CD4-positive, alpha-beta T cell treated with Interleukin-15 for 4 hours (primary cell): ENCODE data around the gene FAM171A1.
"Not testable (repeated sequence)": the region's sequence is repeated elsewhere in the genome, so short reads cannot be mapped to it uniquely, and the experiment has no call there.

Experiments
- DNase-seq: peaks from one replicate; pipeline ENCODE4 v3.0.0-alpha.2; 2020; ENCODE audit warnings: low spot score

Gene FAM171A1

DNA sequence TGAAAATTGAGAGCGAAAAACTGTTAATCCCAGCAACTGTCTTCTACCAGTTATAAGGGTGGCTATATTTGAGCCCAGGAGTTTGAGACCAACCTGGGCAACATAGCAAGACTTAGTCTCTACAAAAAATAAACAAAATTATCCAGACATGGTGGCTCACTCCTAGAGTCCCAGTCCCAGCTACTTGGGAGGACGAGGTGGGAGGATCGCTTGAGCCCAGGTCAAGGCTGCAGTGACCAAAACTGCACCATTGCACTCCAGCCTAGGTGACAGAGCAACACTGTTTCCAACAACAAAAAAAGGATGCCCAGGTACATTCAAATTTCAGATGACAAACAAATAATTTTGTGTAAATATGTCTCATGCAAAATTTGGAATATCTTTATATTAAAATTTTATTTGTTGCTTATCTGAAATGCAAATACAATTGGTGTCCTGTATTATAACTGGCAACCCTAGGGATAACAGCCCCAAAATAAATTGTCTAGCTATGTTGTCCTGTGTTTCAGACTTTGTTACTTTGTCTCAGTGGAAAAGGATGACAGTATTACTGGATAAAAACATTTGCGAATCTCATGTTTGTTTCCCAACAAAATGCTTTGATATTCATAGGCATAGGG is 26.7 kb downstream of the FAM171A1 start:
- no peak for DNase-seq

DNA sequence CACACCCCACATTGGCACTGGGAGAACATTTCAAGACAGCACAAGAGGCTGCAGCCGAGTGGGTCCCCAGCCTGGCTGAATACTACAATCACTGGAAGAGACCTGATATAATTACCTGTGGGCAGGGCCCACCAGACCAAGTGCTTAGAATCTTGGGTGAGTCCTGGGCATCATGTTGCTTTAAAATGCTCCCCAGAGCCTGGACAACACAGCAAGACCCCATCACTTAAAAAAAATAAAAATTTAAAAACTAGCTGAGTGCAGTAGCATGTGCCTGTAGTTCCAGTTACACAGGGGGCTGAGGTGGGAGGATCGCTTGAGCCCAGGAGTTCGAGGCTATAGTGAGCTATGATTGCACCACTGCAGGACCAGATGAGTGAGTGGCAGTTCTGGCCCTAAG is 28.1 kb downstream of the FAM171A1 start:
- no peak for DNase-seq

- no peak for DNase-seq
Measured at GRCh38 chr10:15341502-15342128, 29.5 kb downstream of the FAM171A1 start.

GRCh38 chr10:15339892-15340291 is 31.2 kb downstream of the FAM171A1 start:
- no peak for DNase-seq

GRCh38 chr10:15337441-15337923 is 33.6 kb downstream of the FAM171A1 start:
- not testable (repeated sequence) for DNase-seq

- no peak for DNase-seq
Measured at GRCh38 chr10:15336211-15336610, 34.9 kb downstream of the FAM171A1 start.

- no peak for DNase-seq
Measured at GRCh38 chr10:15335508-15335907, 35.6 kb downstream of the FAM171A1 start.

DNA sequence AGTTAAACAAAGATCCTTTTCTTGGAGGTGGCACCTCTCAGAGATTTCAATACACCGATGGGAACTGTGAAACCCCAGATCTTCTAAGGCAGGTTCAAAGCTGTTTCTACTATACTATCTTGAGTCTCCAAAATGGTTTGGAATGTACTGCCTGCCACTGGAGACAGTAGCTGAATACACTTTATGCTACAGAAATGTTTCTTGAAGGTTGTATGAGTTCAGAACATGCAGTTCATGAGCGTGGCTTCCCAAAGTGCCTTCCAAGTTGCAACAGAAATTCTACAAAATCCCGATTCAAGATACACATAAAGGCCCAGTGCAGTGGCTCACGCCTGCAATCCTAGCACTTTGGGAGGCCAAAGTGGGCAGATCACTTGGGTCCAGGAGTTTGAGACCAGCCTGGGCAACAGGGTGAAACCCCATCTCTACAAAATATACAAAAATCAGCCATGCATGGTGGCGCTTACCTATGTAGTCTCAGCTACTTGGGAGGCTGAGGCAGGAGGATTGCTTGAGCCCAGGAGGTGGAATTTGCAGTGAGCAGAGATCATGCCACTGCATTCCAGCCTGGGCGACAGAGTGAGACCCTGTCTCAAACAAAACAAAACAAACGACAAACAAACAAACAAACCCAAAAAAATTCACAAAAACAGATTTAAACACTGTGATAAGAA is 36.3 kb downstream of the FAM171A1 start:
- DNase-seq, result no peak

- no peak for DNase-seq
Measured at GRCh38 chr10:15333909-15334649, 37.0 kb downstream of the FAM171A1 start.

- not testable (repeated sequence) for DNase-seq
Measured at GRCh38 chr10:15333181-15333580, 37.9 kb downstream of the FAM171A1 start.

DNA sequence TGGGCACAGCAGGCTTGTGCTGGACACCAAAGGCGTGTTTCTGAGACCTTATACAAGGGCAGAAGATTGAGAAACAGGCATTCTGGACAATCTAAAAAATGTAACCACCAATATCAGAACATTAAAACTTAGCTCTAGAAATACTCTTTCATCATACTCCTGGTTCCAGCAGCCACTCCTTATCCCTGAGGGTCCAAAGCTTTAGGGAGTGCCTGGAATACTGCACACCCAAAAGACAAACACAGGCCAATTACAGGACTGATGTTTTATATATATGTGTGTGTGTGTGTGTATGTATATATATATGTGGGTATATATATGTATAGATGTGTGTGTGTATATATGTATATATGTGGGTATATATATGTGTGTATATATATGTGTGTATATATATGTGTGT is 39.6 kb downstream of the FAM171A1 start:
- DNase-seq, result no peak

DNA sequence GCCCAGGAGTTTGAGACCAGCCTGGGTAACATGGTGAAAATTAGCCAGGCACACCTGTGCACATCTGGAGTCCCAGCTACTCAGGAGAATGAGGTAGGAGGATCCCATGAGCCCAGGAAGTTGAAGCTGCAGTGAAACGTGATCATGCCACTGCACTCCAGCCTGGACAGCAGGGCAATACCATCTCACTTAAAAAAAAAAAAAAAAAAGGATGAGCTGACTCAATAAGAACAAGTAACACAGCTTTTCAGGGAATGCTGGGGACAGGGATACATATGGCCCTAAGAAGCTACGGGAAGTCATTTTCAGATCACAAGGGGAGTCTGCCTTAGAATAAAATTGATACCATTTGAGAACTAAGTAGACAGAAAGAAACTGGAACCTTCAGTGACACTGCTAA is 41.7 kb downstream of the FAM171A1 start:
- DNase-seq, result no peak

GRCh38 chr10:15325944-15326284 is 45.2 kb downstream of the FAM171A1 start:
- DNase-seq, result no peak

DNA sequence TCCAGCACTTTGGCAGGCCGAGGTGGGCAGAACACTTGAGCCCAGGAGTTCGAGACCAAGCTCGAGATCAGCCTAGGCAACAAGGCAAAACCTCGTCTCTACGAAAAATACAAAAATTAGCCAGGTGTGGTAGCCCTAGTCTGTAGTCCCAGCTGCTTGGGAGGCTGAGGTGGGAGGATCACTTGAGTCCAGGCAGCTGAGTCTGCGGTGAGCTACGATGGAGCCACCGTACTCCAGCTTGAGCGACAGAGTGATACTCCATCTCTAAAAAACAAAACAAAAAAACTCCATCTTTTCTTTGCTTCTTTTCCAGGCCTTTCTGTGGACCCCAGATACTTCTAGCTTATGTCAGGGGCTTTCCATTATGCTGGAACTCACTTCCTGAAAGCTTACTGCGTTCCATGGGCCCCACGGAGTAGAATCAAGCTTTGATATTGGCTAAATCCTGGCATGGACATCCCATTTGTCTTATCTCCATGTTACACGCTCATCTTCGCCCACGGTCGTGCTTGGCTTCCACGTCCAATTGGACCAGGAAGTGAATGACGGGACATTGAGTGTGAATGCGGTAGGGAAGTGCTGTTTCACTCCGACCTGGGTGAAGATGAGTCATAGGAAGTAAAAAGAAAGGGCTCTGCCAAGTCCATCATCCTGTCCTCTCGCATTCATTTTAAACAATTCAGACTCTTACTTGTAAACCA is 45.7 kb downstream of the FAM171A1 start:
- no peak for DNase-seq

GRCh38 chr10:15324611-15325010 is 46.5 kb downstream of the FAM171A1 start:
- DNase-seq, result no peak

DNA sequence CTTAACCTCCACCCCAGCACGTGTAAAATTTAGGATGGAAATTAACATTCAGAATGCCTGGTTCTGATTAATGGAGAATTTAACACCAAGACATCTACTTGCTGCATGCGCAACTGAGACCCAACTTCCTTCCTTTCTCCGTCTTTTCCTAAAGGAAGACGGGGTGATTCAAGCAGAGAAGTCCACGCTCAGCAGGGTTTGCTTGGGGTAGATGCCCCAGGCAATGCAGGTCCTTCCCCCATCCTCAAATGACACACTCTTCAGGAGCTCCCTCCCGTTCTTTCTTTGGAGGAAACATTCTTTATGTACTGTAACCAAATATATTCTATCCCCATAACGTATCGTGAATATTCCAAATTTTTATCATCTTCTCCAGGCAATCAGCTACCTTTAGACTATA is 47.0 kb downstream of the FAM171A1 start:
- DNase-seq, result no peak

- no peak for DNase-seq
Measured at GRCh38 chr10:15322356-15322755, 48.7 kb downstream of the FAM171A1 start.

GRCh38 chr10:15321431-15322341 is 49.4 kb downstream of the FAM171A1 start:
- no peak for DNase-seq

- no peak for DNase-seq
Measured at GRCh38 chr10:15320522-15321203, 50.4 kb downstream of the FAM171A1 start.

- no peak for DNase-seq
Measured at GRCh38 chr10:15320118-15320517, 51.0 kb downstream of the FAM171A1 start.
